HG03060 (cell line): ENCODE data around the gene TMEM169.
A peak's percentile ranks its signal among the peaks of the same experiment; 100 is the strongest.

ENCODE experiments used
- ATAC-seq: cut with Tn5 transposase; IDR thresholded peaks from one replicate; pipeline ENCODE4 v1.9.1; 2021; ENCODE audit warnings: low read depth, moderate number of reproducible peaks; ENCODE audit not compliant: unreplicated experiment

TMEM169 gene

GRCh38 chr2:216101109-216101508 is 19.4 kb downstream of the TMEM169 start:
- no peak for ATAC-seq

- ATAC-seq: no peak
Observed at GRCh38 chr2:216103213-216103612, 21.5 kb downstream of the TMEM169 start.

GRCh38 chr2:216104691-216105090 is 23.0 kb downstream of the TMEM169 start:
- no peak for ATAC-seq

GRCh38 chr2:216107320-216107719 is 25.6 kb downstream of the TMEM169 start:
- no peak for ATAC-seq

GRCh38 chr2:216107760-216108159 is 26.0 kb downstream of the TMEM169 start:
- ATAC-seq: no peak

GRCh38 chr2:216108310-216108966 is 26.7 kb downstream of the TMEM169 start:
- no peak for ATAC-seq

- peak; percentile 30 for ATAC-seq
Observed at GRCh38 chr2:216108967-216109921, 27.5 kb downstream of the TMEM169 start, which contains the start of gene XRCC5. XRCC5 (plus strand) TSS chr2:216109348; CDS start chr2:216109437, 89 bp downstream.

GRCh38 chr2:216109962-216110614 is 28.4 kb downstream of the TMEM169 start:
- ATAC-seq: no peak

- no peak for ATAC-seq
Observed at GRCh38 chr2:216110620-216111019, 28.9 kb downstream of the TMEM169 start.

- ATAC-seq: no peak
Observed at GRCh38 chr2:216111122-216111521, 29.4 kb downstream of the TMEM169 start.

- no peak for ATAC-seq
Observed at GRCh38 chr2:216112926-216113325, 31.2 kb downstream of the TMEM169 start.

- peak; percentile 57 for ATAC-seq
Observed at GRCh38 chr2:216113572-216113971, 31.9 kb downstream of the TMEM169 start.

- ATAC-seq: no peak
Observed at GRCh38 chr2:216114382-216114713, 32.6 kb downstream of the TMEM169 start.

- no peak for ATAC-seq
Observed at GRCh38 chr2:216114714-216115531, 33.2 kb downstream of the TMEM169 start.

- ATAC-seq: no peak
Observed at GRCh38 chr2:216116418-216116817, 34.7 kb downstream of the TMEM169 start.

GRCh38 chr2:216117561-216118340 is 36.0 kb downstream of the TMEM169 start:
- no peak for ATAC-seq

- ATAC-seq: no peak
Observed at GRCh38 chr2:216118474-216118873, 36.8 kb downstream of the TMEM169 start.

- ATAC-seq: no peak
Observed at GRCh38 chr2:216119146-216119545, 37.4 kb downstream of the TMEM169 start.

GRCh38 chr2:216119986-216120385 is 38.3 kb downstream of the TMEM169 start:
- no peak for ATAC-seq

GRCh38 chr2:216121255-216121654 is 39.5 kb downstream of the TMEM169 start:
- ATAC-seq: no peak
